IMR-90 (cell line): Measurements from ENCODE around the gene THRAP3. TPM values are rescaled to one million over a fixed set of nuclear protein-coding genes. Genes with fewer than 3 reads are reported as not detected.

Source experiments
- ATAC-seq: fragments of 200-7000 bp; cut with Tn5 transposase; 2 replicates; pipeline ENCODE4 v1.9.1; 2020; ENCODE audit warnings: low read depth, mild to moderate bottlenecking, moderate library complexity
- BruUV-seq: library from RNA; stranded (reverse); fragments of 400-500 nt; replicated peaks from 2 replicates; lab custom pipeline; 2021; lab: Mats Ljungman, UMichigan
- CTCF ChIA-PET: fragments of 300-600 bp; formaldehyde crosslinking; extraction: SDS; loops from one replicate; lab custom pipeline; 2021; ENCODE audit warnings: antibody characterized with exemption; lab: Yijun Ruan, JAX
- POLR2A ChIA-PET: fragments of 300-600 bp; sonication (Branson Sonifier 250); formaldehyde crosslinking; loops from one replicate; lab custom pipeline; 2022; ENCODE audit warnings: antibody characterized with exemption; ENCODE audit not compliant: unreplicated experiment; lab: Charles Lee
- DNase-seq: peaks from one replicate; pipeline ENCODE4 v3.0.0; 2013
- H2AFZ ChIP-seq: replicated peaks from 2 replicates; pipeline ENCODE3; 2013; ENCODE audit warnings: low read length, mild to moderate bottlenecking; ENCODE audit not compliant: poor library complexity
- H2AK5ac ChIP-seq: 2 replicates; pipeline ENCODE4 v1.6.1; 2013; ENCODE audit warnings: low read depth, low read length, inconsistent platforms
- H2AK9ac ChIP-seq: replicated peaks from 2 replicates; pipeline ENCODE3; 2013; ENCODE audit warnings: mild to moderate bottlenecking, low read depth, low read length, moderate library complexity; ENCODE audit not compliant: poor library complexity
- H2BK120ac ChIP-seq: 2 replicates; pipeline ENCODE4 v1.6.1; 2013; ENCODE audit warnings: low read depth, low read length, inconsistent platforms
- H2BK15ac ChIP-seq: 3 replicates; pipeline ENCODE4 v1.6.1; 2013; ENCODE audit warnings: low read depth, low read length, inconsistent platforms
- H2BK20ac ChIP-seq: 2 replicates; pipeline ENCODE4 v1.6.1; 2013; ENCODE audit warnings: low read depth, mild to moderate bottlenecking, inconsistent platforms, low read length, moderate library complexity
- H2BK5ac ChIP-seq: 2 replicates; pipeline ENCODE4 v1.6.1; 2013; ENCODE audit warnings: mild to moderate bottlenecking, low read depth, low read length, inconsistent platforms; ENCODE audit not compliant: poor library complexity, severe bottlenecking
- H3K14ac ChIP-seq: replicated peaks from 2 replicates; pipeline ENCODE4 v1.6.1; 2013; ENCODE audit warnings: low read depth, low read length, inconsistent platforms
- H3K18ac ChIP-seq: 2 replicates; pipeline ENCODE4 v1.6.1; 2013; ENCODE audit warnings: low read depth, low read length, control low read depth
- H3K23ac ChIP-seq: 2 replicates; pipeline ENCODE4 v1.6.1; 2013; ENCODE audit warnings: low read depth, low read length, inconsistent platforms
- H3K27ac ChIP-seq: 2 replicates; pipeline ENCODE4 v1.5.1; 2013; ENCODE audit warnings: mild to moderate bottlenecking, control low read depth, low read length; ENCODE audit not compliant: insufficient read depth
- H3K27me3 ChIP-seq: 2 replicates; pipeline ENCODE4 v1.6.1; 2013; ENCODE audit warnings: low read length; ENCODE audit not compliant: control insufficient read depth, insufficient read depth
- H3K36me3 ChIP-seq: 2 replicates; pipeline ENCODE4 v1.6.1; 2013; ENCODE audit warnings: low read length, mixed read lengths; ENCODE audit not compliant: control insufficient read depth, insufficient read depth
- H3K4ac ChIP-seq: 2 replicates; pipeline ENCODE4 v1.6.1; 2013; ENCODE audit warnings: low read depth, low read length, inconsistent platforms
- H3K4me1 ChIP-seq: 2 replicates; pipeline ENCODE4 v1.6.1; 2013; ENCODE audit warnings: low read length, mixed read lengths; ENCODE audit not compliant: control insufficient read depth, insufficient read depth
- H3K4me2 ChIP-seq: 2 replicates; pipeline ENCODE4 v1.6.1; 2013; ENCODE audit warnings: low read depth, mild to moderate bottlenecking, control low read depth, low read length, moderate library complexity
- H3K4me3 ChIP-seq: 2 replicates; pipeline ENCODE4 v1.5.1; 2013; ENCODE audit warnings: low read depth, mild to moderate bottlenecking, control low read depth, low read length, moderate library complexity; ENCODE audit not compliant: insufficient read depth
- H3K56ac ChIP-seq: 2 replicates; pipeline ENCODE4 v1.6.1; 2013; ENCODE audit warnings: low read length, inconsistent platforms; ENCODE audit not compliant: insufficient read depth; ENCODE audit errors: extremely low read depth
- H3K79me1 ChIP-seq, 2 experiments: 2 replicates each; pipeline ENCODE4 v1.6.1; 2013; ENCODE audit warnings: low read length in 2 of 2, inconsistent platforms in 1 of 2, low read depth in 1 of 2
- H3K9ac ChIP-seq: 2 replicates; pipeline ENCODE4 v1.6.1; 2013; ENCODE audit warnings: low read depth, low read length, control low read depth
- H3K9me1 ChIP-seq: 2 replicates; pipeline ENCODE4 v1.6.1; 2013; ENCODE audit warnings: low read length, inconsistent platforms; ENCODE audit not compliant: insufficient read depth
- H3K9me3 ChIP-seq: 2 replicates; pipeline ENCODE4 v1.6.1; 2013; ENCODE audit warnings: low read length; ENCODE audit not compliant: control insufficient read depth, insufficient read depth
- H4K20me1 ChIP-seq: 2 replicates; pipeline ENCODE4 v1.6.1; 2013; ENCODE audit warnings: low read length, inconsistent platforms; ENCODE audit not compliant: insufficient read depth
- H4K5ac ChIP-seq: 2 replicates; pipeline ENCODE4 v1.6.1; 2013; ENCODE audit warnings: mild to moderate bottlenecking, low read depth, low read length, control low read depth
- H4K8ac ChIP-seq, 2 experiments: 2 replicates each; pipeline ENCODE4 v1.6.1; 2013; ENCODE audit warnings: low read depth in 2 of 2, low read length in 2 of 2, control low read depth in 1 of 2, inconsistent platforms in 1 of 2
- H4K91ac ChIP-seq: 2 replicates; pipeline ENCODE4 v1.6.1; 2013; ENCODE audit warnings: low read depth, low read length, inconsistent platforms; ENCODE audit not compliant: insufficient read depth
- CEBPB ChIP-seq: IDR thresholded peaks from 2 replicates; pipeline ENCODE4 v1.6.1; 2012; ENCODE audit warnings: low read depth, low read length, improper control_type of control experiment
- CHD1 ChIP-seq: IDR thresholded peaks from 2 replicates; pipeline ENCODE4 v1.6.1; 2012; ENCODE audit warnings: low read depth, low read length, improper control_type of control experiment
- CTCF ChIP-seq: conservative IDR thresholded peaks from 2 replicates; pipeline ENCODE4 v1.5.1; 2012; ENCODE audit warnings: mild to moderate bottlenecking, low read depth, low read length, improper control_type of control experiment
- ELK1 ChIP-seq: fragments of 150-350 bp; IDR thresholded peaks from 2 replicates; pipeline ENCODE4 v1.6.1; 2016; ENCODE audit warnings: low read depth, mild to moderate bottlenecking, low read length, moderate library complexity, borderline replicate concordance
- FOS ChIP-seq: fragments of 150-350 bp; IDR thresholded peaks from 2 replicates; pipeline ENCODE4 v1.6.1; 2016; ENCODE audit warnings: low read depth, low read length
- MAFK ChIP-seq: IDR thresholded peaks from 2 replicates; pipeline ENCODE4 v1.6.1; 2012; ENCODE audit warnings: low read depth, low read length, improper control_type of control experiment
- MAZ ChIP-seq: IDR thresholded peaks from 2 replicates; pipeline ENCODE4 v1.6.1; 2012; ENCODE audit warnings: low read depth, mild to moderate bottlenecking, low read length, improper control_type of control experiment, moderate library complexity, borderline replicate concordance
- MXI1 ChIP-seq: IDR thresholded peaks from 2 replicates; pipeline ENCODE4 v1.6.1; 2012; ENCODE audit warnings: low read depth, mild to moderate bottlenecking, low read length, moderate library complexity, borderline replicate concordance
- NFE2L2 ChIP-seq: fragments of 150-350 bp; IDR thresholded peaks from 2 replicates; pipeline ENCODE4 v1.6.1; 2016; ENCODE audit warnings: low read depth, mild to moderate bottlenecking, low read length
- POLR2A ChIP-seq: IDR thresholded peaks from 2 replicates; pipeline ENCODE4 v1.6.1; 2012; ENCODE audit warnings: mild to moderate bottlenecking, low read depth, low read length
- RCOR1 ChIP-seq: IDR thresholded peaks from 2 replicates; pipeline ENCODE4 v1.6.1; 2012; ENCODE audit warnings: mild to moderate bottlenecking, low read length, improper control_type of control experiment; ENCODE audit not compliant: insufficient replicate concordance
- RFX5 ChIP-seq: IDR thresholded peaks from 2 replicates; pipeline ENCODE4 v1.8.0; 2012; ENCODE audit warnings: low read depth, mild to moderate bottlenecking, low read length, moderate library complexity
- USF2 ChIP-seq: fragments of 150-350 bp; IDR thresholded peaks from 2 replicates; pipeline ENCODE4 v1.6.1; 2017; ENCODE audit warnings: mild to moderate bottlenecking, antibody characterized with exemption, low read length, low read depth
- WGBS, 2 experiments: methylation state at CpG; one replicate each; pipeline versions ENCODE4 v1.1.5 to v1.1.7; 2013; ENCODE audit warnings: missing lambda C conversion rate in 2 of 2; ENCODE audit not compliant: insufficient read length in 1 of 2; ENCODE audit errors: extremely low coverage in 2 of 2; 5-methylcytosine and 5-hydroxymethylcytosine counted together
- dilution Hi-C: fragments of 300-500 bp; cut with HindIII; formaldehyde crosslinking; loops from one replicate; pipeline ENCODE4 v1.14.3; 2018; ENCODE audit warnings: low sequenced_read_pairs; ENCODE audit not compliant: unreplicated experiment
- in situ Hi-C: fragments of 300-500 bp; cut with MboI; formaldehyde crosslinking; loops from 3 replicates; pipeline ENCODE4 v1.14.3; 2019; ENCODE audit warnings: low sequenced_read_pairs, inconsistent platforms, mixed read lengths
- intact Hi-C: fragments of 100-400 bp; cut with micrococcal nuclease; formaldehyde crosslinking; loops from 2 replicates; pipeline ENCODE4 v1.10.0; 2022
- polyA plus RNA-seq, 3 experiments: library from polyadenylated mRNA; depleted of rRNA; stranded (reverse); fragments of >200 nt; gene quantifications; 2 replicates each; pipeline ENCODE4 v1.2.3, GENCODE V29; 2012; ENCODE audit warnings: low replicate concordance in 1 of 3
- total RNA-seq: library from RNA; depleted of rRNA; stranded (reverse); fragments of >200 nt; gene quantifications from 2 replicates; pipeline ENCODE4 v1.2.3, GENCODE V29; 2012

The THRAP3 gene
- total and polyA plus RNA-seq, 2 of the 4 experiments (the other 2 are of a cell fraction) = 60.6 to 66.5 TPM

- no peak for TF ChIP-seq RCOR1
- TF ChIP-seq RFX5 = no peak
Measured at GRCh38 chr1:36307601-36308330, 83.5 kb downstream of the THRAP3 start (continued).

GRCh38 chr1:36309397-36309796 is 85.2 kb downstream of the THRAP3 start:
- Histone ChIP-seq H4K8ac (no peak overlapping the region), H3K4me3 (no peak overlapping the region), H2AFZ (no peak overlapping the region), H2AK9ac (no peak overlapping the region), H3K18ac (no peak overlapping the region), H3K27me3 (no peaks in the 10 kb centered on the region), H4K20me1 (0 out of 2 replicates have a peak, but pooled peaks cover 3% of the 10 kb centered on the region), H2BK5ac (no peak overlapping the region), H2BK20ac (no peak overlapping the region), H2BK120ac (no peak overlapping the region), H2BK15ac (no peak overlapping the region), H3K14ac (no peak overlapping the region), H3K9me1 (peaks cover 8% of the 10 kb centered on the region), H3K23ac (no peak overlapping the region), H3K27ac (no peak overlapping the region), H3K4me1 (peaks cover 8% of the 10 kb centered on the region), H2AK5ac (no peak overlapping the region; the same call in 1 of the 2 replicates), H3K79me1 (peaks cover 13 to 42% of the 10 kb centered on the region in 2 experiments; a peak in 3 of 4 replicates), H4K91ac (no peak overlapping the region), H4K5ac (no peak overlapping the region), H3K4ac (no peak overlapping the region), H3K9ac (no peak overlapping the region), H3K36me3 (peaks cover 11% of the 10 kb centered on the region), H3K9me3 (no peaks in the 10 kb centered on the region), H3K56ac (no peak overlapping the region), H3K4me2 (no peak overlapping the region)
- intact Hi-C loops = no loop called here
- ChIA-PET POLR2A (no interaction called here), CTCF (no interaction called here)
- no CpG with 5 or more reads among the region's 7 CpGs for WGBS, 2 experiments
- dilution Hi-C loops = no loop called here
- ATAC-seq = no peak
- in situ Hi-C loops = no loop called here
- no TSS peak for BruUV-seq
- no peak for DNase-seq
- no peak for TF ChIP-seq MAFK
- TF ChIP-seq FOS = no peak
- no peak for TF ChIP-seq CHD1
- TF ChIP-seq RCOR1 = no peak
- TF ChIP-seq USF2 = no peak
- no peak for TF ChIP-seq ELK1
- TF ChIP-seq NFE2L2 = no peak
- no peak for TF ChIP-seq MAZ
- no peak for TF ChIP-seq MXI1
- TF ChIP-seq CTCF = no peak
- TF ChIP-seq CEBPB = no peak
- TF ChIP-seq POLR2A = no peak
- TF ChIP-seq RFX5 = no peak
